Measurements from ENCODE around the gene PLP1.
"Not testable (repeated sequence)": the region's sequence is repeated elsewhere in the genome, so short reads cannot be mapped to it uniquely, and the experiment has no call there.

The PLP1 gene

DNA sequence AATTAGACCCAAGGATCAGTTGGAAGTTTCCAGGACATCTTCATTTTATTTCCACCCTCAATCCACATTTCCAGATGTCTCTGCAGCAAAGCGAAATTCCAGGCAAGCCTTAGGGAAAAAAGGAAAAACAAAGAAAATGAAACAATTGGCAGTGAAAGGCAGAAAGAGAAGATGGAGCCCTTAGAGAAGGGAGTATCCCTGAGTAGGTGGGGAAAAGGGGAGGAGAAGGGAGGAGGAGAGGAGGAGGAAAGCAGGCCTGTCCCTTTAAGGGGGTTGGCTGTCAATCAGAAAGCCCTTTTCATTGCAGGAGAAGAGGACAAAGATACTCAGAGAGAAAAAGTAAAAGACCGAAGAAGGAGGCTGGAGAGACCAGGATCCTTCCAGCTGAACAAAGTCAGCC is at the start of gene PLP1:
Gene PLP1 (plus strand): TSS at position 295 of the 400 bp plus-strand sequence. CDS start 156 bp downstream, outside the sequence.
- DNase-seq, result no peak

DNA sequence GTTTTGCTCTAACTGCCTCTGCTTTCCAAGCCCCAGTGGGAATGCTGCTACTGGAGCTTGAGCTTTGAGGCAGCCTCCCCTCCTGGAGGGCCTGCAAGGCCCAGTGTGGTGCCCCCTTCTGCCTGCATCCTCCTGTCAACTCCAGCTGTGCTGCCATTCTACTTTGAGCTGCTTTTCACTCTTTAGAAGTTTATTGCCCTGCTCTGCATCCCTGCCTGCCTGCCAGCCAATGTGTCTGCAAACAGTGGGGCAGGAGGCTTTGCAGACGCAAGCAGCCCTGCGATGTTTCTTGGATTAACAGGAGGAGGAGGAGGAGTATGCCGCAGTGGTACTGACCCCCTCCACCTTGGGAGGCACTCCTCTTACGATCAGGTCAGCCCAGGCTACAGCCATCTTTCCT is 49.5 kb upstream of the PLP1 start:
- no peak for DNase-seq

- DNase-seq, result no peak
These were observed 47.6 kb upstream of the PLP1 start for GRCh38 chrX:103729015-103729414.

- no peak for DNase-seq
These were observed 46.4 kb upstream of the PLP1 start for GRCh38 chrX:103730147-103730795.

- no peak for DNase-seq
These were observed 45.7 kb upstream of the PLP1 start for GRCh38 chrX:103730796-103731493.

- no peak for DNase-seq
These were observed 43.6 kb upstream of the PLP1 start for GRCh38 chrX:103733017-103733416.

- DNase-seq, result no peak
These were observed 42.4 kb upstream of the PLP1 start for GRCh38 chrX:103734125-103734760.

DNA sequence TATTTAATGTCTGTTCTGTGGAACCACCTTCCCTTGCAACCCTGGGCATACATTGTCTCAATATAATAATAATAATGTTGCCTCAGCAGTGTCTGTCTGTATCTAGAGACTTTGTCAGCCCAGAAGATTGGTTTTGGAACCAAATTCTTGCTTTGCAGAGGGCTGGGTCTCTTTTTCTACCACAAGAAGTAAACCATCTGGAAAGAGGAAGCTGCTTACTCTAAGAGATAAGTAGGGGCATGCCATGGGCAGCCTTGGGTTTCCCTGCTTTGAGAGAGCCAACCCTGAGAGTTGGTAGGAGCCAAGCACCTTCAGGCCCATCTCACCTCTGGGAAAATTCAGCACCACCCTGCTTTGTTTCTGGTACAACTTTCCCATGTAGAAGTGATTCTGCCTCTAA is 38.9 kb upstream of the PLP1 start:
- DNase-seq, result no peak

DNA sequence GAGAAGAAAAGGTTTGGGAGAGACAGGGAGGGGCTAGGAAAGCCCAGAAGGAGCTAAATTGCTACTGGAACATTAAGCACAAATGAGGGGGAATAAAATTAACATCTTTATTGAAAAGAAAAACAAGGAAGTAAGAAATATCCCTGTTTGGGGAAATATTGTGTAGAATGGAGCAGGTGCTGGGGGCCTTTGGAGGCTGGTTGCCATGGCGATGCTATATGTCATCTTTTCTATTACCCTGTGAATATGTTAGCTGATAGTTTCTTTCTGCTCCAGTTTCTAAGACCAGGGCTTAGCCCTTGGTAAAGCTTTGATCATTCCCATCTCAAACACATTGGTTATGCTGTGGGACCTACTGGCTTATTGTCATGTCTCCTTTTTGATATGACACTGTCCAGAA is 37.2 kb upstream of the PLP1 start:
- DNase-seq, result no peak

GRCh38 chrX:103741879-103742278 is 34.8 kb upstream of the PLP1 start:
- no peak for DNase-seq

DNA sequence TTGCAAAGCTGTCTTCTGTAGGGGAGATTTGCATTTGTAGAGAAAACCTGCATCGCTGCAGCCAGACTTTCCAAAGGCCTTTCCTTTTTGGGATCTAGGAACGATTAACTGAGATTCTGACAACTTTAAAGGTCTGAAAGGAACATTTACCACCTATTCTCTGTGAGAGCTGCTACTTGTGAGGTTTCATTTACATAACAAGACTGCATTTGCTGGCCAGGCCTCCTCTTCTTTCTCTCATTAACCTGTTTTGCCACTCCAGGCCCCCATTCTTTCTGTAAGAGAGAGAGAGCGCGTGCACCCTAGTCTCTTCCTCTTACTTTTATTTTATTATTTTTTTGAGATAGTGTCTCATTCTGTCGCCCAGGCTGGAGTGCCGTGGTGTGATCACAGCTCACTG is 34.3 kb upstream of the PLP1 start:
- DNase-seq, result no peak

DNA sequence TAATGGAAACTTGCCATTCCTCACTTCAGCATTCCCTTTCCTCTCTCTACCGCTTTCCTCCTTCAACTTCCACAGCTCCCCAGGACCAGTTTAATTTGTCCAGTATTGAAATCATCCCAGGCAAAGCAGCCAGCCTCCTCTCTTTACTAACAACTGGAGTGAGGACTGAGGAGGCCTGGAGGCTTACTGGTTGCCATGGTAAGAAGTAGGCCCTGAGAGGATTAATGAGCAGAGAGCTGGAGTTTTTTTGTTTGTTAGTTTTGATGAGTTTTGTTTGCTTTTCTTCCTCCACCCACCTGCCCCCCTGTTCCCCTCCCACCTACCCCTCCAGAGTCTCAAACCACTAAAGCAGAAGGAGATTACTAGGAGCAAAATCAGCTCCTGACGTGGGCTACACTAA is 29.5 kb upstream of the PLP1 start:
- no peak for DNase-seq

GRCh38 chrX:103754401-103754800 is 22.2 kb upstream of the PLP1 start:
- no peak for DNase-seq

DNA sequence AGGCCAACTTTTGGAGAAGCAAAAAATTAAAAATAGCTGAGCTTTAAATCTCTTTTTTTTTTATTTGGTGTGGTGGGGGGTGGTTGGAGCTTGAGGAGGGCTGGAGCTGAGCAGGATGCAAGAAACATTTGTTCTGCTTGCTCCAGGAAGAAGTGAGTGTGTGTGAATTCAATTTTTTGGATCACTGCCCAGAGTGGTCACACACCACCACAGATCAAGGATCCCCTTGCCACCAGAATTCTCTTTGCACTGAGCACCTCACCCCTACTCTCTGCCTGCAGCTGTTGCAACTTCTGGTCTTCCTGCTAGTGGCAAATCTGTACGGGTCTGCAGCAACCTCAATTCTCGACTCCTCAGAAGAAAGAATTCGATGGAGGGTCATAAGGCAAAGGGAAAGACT is 19.9 kb upstream of the PLP1 start:
- no peak for DNase-seq

- no peak for DNase-seq
These were observed 18.1 kb upstream of the PLP1 start for GRCh38 chrX:103758555-103758954.

DNA sequence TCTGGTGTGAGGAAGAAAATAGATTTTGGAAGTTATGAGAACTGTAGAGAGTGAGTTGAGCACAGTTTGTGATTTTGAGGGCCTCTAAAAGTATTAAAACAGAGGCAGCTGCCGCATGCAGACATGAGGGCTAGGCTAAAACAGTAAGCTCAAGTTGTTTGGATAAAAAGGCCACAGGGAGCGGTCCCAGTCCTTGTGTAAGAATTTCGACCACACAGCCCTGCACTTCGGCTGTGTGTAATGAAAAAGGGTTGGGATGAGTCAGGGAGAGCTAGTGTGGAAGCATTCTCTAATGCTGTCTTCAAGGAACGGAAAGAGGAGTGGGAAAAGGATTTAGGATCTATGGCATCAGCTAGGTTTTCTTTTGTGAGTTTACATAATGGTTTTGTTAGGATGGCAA is 13.1 kb upstream of the PLP1 start:
- DNase-seq, result not testable (repeated sequence)

GRCh38 chrX:103766813-103767555 is 9.7 kb upstream of the PLP1 start:
- not testable (repeated sequence) for DNase-seq

GRCh38 chrX:103773445-103773844 is 3.2 kb upstream of the PLP1 start:
- DNase-seq, result no peak

DNA sequence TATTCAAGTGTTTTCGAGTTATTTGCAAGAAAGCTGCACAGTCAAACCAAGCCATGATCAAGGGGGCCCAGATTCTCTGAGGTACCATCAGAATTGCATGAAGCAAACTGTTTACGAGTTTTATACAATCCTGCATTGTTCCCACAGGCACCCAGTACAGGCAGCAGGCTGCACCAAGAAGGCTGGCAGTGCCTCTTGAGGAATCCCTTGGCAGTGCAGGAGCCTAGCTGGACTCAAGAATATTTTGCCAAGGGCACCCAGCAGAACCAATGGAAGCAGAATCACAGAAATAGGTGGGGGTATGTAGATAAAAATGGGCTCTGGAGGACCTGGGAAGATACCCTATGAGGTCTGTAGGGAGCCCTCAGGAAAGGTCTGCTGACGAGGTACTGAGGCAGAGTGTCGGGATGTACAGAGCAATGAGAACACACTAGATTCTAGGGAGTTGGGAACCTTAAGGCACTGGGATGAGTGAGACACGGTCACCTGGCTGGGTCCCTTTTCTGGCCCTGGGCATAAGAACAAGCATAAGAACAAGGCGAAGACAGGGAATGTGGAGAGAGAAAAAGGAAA is 2.5 kb upstream of the PLP1 start:
- DNase-seq, result no peak

DNA sequence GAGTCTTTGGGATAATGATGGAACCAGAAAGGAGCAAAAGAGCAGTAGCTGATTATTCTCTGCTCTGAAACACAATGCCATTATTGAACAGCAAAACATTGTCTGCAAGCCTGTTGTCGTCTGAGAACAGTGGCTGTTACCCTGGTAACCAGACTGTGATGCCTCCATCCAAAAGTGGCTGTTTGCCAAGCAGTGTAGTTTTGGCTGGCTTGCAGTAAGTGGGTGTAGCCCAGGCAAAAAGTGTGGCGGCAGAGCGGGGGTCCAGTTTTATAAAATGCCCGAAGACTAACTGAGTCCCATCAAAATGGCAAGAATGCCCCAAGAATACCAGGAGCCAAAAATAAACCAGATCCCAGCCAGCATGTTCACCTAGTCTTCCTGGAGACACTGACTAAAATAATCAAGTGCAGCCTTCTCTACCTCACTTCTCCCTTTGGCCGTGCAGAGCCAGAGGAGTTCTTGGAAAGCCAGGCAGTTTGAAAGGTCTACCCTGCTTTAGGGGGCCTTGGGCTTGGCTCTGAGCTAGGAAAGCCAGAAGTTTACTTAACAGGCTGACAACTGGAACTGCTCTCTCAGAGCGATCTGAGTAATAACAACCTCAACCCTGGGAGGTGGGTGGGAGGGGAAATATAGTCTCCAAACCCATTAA is 2.6 kb downstream of the PLP1 start:
- DNase-seq, result no peak

DNA sequence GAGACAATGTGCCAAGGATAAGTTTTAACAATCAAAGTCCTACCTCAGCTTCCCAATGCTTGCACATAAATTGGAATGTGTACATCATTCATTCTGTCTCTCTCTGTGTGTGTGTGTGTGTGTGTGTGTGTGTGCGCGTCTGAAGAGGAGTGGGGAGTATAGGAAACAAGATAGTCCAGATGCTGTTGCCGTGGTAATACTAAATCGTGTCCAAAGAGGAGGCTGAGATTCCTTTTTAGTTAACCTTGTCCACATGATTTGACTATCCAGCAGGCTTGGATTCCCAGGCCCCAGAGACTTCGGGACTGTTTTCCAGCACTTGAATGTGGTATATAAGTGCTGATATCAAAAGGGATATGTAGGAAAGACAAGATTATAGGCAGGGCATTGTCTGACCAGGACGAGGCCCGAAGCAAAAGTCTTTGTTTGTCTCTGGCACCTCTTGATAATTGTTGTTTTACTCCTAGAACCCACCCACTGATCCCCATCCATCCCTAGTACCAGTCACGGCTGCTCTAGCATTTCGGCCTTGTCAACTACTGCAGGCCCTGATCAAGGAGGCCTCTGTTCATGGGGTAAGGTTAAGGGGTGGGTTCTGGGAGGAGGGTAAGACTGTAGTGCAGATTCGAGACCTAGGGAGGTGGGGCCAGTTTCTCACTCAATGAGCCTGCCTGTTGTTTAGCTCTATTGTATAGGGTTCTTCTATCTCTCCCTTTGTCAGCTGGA is 3.9 kb downstream of the PLP1 start:
- DNase-seq, result no peak

DNA sequence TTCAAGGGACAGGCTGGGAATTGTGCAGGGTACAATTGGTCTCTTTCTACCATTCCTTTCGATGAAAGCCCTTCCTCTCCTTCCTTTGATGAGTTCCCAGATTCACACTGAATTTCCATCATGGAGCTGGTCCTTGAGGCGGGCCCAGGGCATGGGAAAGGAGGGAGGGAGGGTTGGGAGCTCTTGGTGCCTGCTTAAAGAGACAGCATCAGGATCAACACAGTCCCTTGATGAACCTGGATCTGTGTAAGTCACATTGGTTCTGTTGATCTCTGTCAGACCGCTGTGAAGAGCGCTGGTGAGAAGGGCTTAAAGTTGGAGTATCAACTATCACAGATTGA is 4.4 kb downstream of the PLP1 start:
- DNase-seq, result no peak
